ENCODE data around the gene CHST9. TPM values are rescaled to one million over a fixed set of nuclear protein-coding genes. Genes with fewer than 3 reads are reported as not detected.

The CHST9 gene
- total RNA-seq, 6 experiments from 2014 or later, result not detected

GRCh38 chr18:26868968-26869586 lies 316.0 kb downstream of the CHST9 start:
- TF ChIP-seq CTCF (IDR thresholded peaks at IDR 0.05), result no peak
- Mint-ChIP-seq H3K4me1 (ENCODE audit: low read depth) (no peaks in the 10 kb centered on the region), H3K9me3 (peaks cover 51% of the 10 kb centered on the region), H3K36me3 (ENCODE audit: low read depth) (no peaks in the 10 kb centered on the region), H3K4me3 (no peak overlapping the region), H3K27ac (no peak overlapping the region), H3K27me3 (ENCODE audit: insufficient read depth) (peaks cover 3% of the 10 kb centered on the region)
- DNase-seq, result no peak

- no peaks in the 10 kb centered on the region for H3K4me1 Mint-ChIP-seq (ENCODE audit: low read depth)
- H3K27me3 Mint-ChIP-seq (ENCODE audit: insufficient read depth), result no peaks in the 10 kb centered on the region; the same call in 1 of the 2 replicates
- no peak overlapping the region for H3K4me3 Mint-ChIP-seq
- TF ChIP-seq CTCF (IDR thresholded peaks at IDR 0.05), result no peak
- DNase-seq, result no peak
- H3K36me3 Mint-ChIP-seq (ENCODE audit: low read depth), result no peaks in the 10 kb centered on the region
- H3K27ac Mint-ChIP-seq, result no peak overlapping the region
- H3K9me3 Mint-ChIP-seq, result peaks cover 35% of the 10 kb centered on the region
These were observed 317.6 kb downstream of the CHST9 start for GRCh38 chr18:26867471-26867870.

GRCh38 chr18:26865557-26865956 lies 319.6 kb downstream of the CHST9 start, which contains the start of gene AQP4:
Gene AQP4, minus strand, starts transcription at chr18:26865707. Its CDS starts 18 bp downstream, at chr18:26865689.
- Mint-ChIP-seq H3K9me3 (peaks cover 32% of the 10 kb centered on the region), H3K36me3 (ENCODE audit: low read depth) (no peaks in the 10 kb centered on the region), H3K4me1 (ENCODE audit: low read depth) (no peaks in the 10 kb centered on the region), H3K4me3 (no peak within 1 kb of the TSS), H3K27me3 (ENCODE audit: insufficient read depth) (no peaks in the 10 kb centered on the region; the same call in 1 of the 2 replicates), H3K27ac (no peak within 1 kb of the TSS)
- TF ChIP-seq CTCF (IDR thresholded peaks at IDR 0.05), result no peak
- DNase-seq, result no peak

- H3K27ac Mint-ChIP-seq, result no peak overlapping the region
- no peak for DNase-seq
- no peaks in the 10 kb centered on the region for H3K4me1 Mint-ChIP-seq (ENCODE audit: low read depth)
These were observed 320.4 kb downstream of the CHST9 start for GRCh38 chr18:26864658-26865057.

GRCh38 chr18:26863921-26864497 lies 321.1 kb downstream of the CHST9 start:
- Mint-ChIP-seq H3K36me3 (ENCODE audit: low read depth) (no peaks in the 10 kb centered on the region), H3K27me3 (ENCODE audit: insufficient read depth) (peaks cover 2% of the 10 kb centered on the region), H3K4me1 (ENCODE audit: low read depth) (no peaks in the 10 kb centered on the region), H3K27ac (no peak overlapping the region), H3K9me3 (peaks cover 27% of the 10 kb centered on the region), H3K4me3 (no peak overlapping the region)
- TF ChIP-seq CTCF (IDR thresholded peaks at IDR 0.05), result no peak
- DNase-seq, result no peak

More at GRCh38 chr18:26864658-26865057, 320.4 kb downstream of the CHST9 start:
- no peak for TF ChIP-seq CTCF (IDR thresholded peaks at IDR 0.05)
- Mint-ChIP-seq H3K9me3 (peaks cover 27% of the 10 kb centered on the region), H3K36me3 (ENCODE audit: low read depth) (no peaks in the 10 kb centered on the region), H3K27me3 (ENCODE audit: insufficient read depth) (no peaks in the 10 kb centered on the region; the same call in 1 of the 2 replicates), H3K4me3 (no peak overlapping the region)

Measured in HFFc6 (cell line).